ENCODE results near the gene LTBR. TPM values are rescaled to one million over a fixed set of nuclear protein-coding genes. Genes with fewer than 3 reads are reported as not detected.

The LTBR gene
- total RNA-seq: 86.0 and 172 TPM in 2 replicates

DNA sequence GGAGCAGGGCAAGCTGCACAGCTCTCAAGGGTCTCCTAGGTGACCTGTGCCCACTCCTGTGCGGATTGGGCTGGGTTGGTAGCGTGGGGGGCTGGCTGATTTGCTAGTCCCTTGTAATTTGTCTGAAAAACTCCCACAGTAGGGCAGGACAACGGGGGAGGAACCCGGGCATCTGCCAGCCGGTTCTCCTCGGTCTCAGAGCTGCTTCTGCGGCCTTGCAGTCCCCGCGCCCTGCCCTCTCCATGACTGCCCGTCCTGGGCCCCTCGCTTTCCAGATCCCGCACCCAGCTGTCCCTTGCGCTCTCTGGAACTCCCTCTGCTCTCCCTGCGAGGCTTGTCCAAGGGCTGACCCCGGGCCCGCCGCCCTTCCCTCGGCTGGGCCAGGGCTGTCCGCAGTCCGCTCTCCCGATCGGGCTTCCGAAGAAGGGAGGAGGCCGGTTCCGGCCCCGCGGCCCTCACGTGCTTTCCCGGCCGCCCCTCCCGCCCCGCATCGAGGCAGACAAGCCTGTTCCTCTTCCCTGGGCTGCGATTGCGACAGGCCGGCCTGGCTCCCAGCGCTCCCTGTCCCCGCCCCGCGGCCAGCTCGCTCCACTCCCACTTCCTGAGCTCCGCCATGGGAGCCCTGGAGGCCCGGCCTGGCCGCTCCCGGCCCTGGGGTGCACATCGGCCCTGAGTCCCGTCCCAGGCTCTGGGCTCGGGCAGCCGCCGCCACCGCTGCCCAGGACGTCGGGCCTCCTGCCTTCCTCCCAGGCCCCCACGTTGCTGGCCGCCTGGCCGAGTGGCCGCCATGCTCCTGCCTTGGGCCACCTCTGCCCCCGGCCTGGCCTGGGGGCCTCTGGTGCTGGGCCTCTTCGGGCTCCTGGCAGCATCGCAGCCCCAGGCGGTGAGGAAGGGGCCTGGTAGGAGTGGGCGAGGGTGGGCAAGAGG lies at the start of gene LTBR:
Gene LTBR, plus strand, starts transcription at position 591 of the 927 bp plus-strand sequence. Its CDS starts 197 bp downstream, at position 788.

DNA sequence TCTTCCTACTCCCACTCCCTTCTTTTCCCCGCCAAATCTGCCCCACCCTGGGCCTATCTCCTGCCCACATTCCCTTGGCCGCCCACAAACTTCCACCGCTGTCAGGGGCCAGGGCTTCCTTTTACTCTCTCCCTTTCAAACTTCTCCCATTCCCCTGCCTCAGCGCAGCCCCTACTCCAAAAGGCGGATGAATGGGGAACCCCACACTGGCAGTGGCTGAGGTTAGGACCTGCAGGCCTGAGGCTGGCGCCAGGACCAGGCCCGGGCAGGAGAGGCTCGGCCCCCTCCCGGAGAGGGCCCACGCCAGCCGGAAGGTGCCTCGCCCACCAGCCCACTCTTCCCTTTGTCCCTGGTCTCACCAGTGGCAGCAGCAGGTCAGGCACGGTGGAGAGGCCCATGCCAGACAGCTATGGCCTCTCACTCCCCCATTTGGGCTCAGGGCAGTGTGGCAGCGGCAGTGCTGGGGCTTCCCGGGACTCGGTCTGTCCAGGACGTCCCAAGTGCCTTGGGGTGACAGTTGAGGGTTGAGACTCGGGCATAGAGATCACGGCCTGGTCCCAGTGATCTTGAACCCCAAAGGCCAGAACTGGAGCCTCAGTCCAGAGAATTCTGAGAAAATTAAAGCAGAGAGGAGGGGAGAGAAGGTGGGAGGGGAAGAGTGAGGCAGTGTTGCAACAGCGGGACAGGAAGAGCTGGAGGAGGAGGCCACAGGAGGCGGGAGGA lies 42.4 kb upstream of the LTBR start, which contains the start of gene TNFRSF1A:
Gene TNFRSF1A, minus strand, starts transcription at position 660 of the 723 bp plus-strand sequence. Its CDS starts 262 bp downstream, at position 398.

DNA sequence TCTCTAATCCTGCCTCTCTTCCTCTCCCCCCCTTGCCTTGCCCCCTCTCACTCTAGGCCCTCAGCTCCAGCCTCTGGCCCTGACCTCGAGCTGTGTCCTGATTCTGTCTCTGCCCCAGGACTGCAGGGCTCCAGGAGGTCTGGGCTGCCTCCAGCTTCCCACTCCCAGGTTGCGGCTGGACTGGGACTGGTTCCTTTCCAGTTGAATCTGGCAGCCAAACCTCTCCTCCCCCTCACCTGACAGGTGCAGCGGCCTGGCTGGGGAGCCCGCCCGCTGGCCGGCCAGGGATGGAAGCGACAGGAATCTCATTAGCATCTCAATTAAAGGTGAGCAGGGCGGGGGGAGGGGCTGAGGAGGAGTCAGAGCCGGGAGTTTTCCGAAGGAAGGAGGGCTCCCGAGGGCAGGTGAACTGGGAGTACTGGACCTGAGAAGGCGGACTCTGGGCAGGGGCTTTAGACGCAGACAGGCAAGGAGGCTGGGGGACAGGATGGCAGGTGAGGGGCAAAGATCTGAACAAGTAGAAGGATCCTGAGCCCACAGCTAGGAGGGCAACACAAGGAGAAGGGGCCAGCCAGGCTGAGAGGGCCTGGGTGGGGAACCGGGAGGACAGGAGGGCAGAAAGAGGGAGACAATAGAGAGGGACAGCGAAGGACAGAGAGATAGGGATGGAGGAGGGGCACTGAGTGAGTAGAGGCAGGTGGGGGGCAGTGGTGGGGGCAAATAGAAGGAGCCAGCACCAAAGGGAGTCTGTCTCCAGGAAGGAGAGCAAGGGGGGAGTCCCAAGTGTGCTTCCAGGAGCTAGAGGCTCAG lies 8.5 kb upstream of the LTBR start, which contains the start of gene SCNN1A:
Gene SCNN1A, minus strand, starts transcription at position 295 of the 810 bp plus-strand sequence. CDS start 780 bp downstream, outside the sequence.

Small RNA genes lying within 50 kb of the gene (small RNA-seq; reads per million reads assigned to genes)
- gene RN7SL391P: not detected

Other genes starting within 250 kb of the LTBR start
- 52.2 and 77.5 TPM in 2 replicates for gene CD9, start 183.8 kb upstream of the LTBR start, total RNA-seq
- gene PLEKHG6, start 73.5 kb upstream of the LTBR start, total RNA-seq: 16.4 and 25.9 TPM in 2 replicates
- gene TNFRSF1A, start 42.1 kb upstream of the LTBR start, total RNA-seq: 151 and 174 TPM in 2 replicates
- 47.1 and 59.2 TPM in 2 replicates for gene SCNN1A, start 8.6 kb upstream of the LTBR start, total RNA-seq
- gene CD27, start 60.8 kb downstream of the LTBR start, total RNA-seq: 0.33 TPM in 1 of 2 replicates, not detected in the other
- gene TAPBPL, start 67.9 kb downstream of the LTBR start, total RNA-seq: 5.5 and 9.8 TPM in 2 replicates
- 5.1 and 9.5 TPM in 2 replicates for gene VAMP1, start 86.5 kb downstream of the LTBR start, total RNA-seq
- gene MRPL51, start 109.1 kb downstream of the LTBR start, total RNA-seq: 90.7 and 115 TPM in 2 replicates
- gene NCAPD2, start 109.9 kb downstream of the LTBR start, total RNA-seq: 34.5 and 62.5 TPM in 2 replicates
- gene GAPDH, start 150.4 kb downstream of the LTBR start, total RNA-seq: 6,495 and 11,041 TPM in 2 replicates
- gene IFFO1, start 171.9 kb downstream of the LTBR start, total RNA-seq: 7.1 and 8.9 TPM in 2 replicates
- gene NOP2, start 184.1 kb downstream of the LTBR start, total RNA-seq: 17.7 and 35.0 TPM in 2 replicates
- 221 and 313 TPM in 2 replicates for gene CHD4, start 223.2 kb downstream of the LTBR start, total RNA-seq